HCT116 (cell line): Measurements from ENCODE around the gene SYNE2. TPM values are rescaled to one million over a fixed set of nuclear protein-coding genes. Genes with fewer than 3 reads are reported as not detected.

Experiments used
- ATAC-seq: fragments of 200-7000 bp; cut with Tn5 transposase; 2 replicates; pipeline ENCODE4 v1.9.1; 2020; ENCODE audit warnings: mild to moderate bottlenecking, moderate library complexity
- BruUV-seq: library from RNA; stranded (reverse); fragments of 400-500 nt; replicated peaks from 2 replicates; lab custom pipeline; 2021; lab: Mats Ljungman, UMichigan
- CTCF ChIA-PET: fragments of 300-600 bp; sonication (Branson Sonifier 250); formaldehyde crosslinking; loops from one replicate; lab custom pipeline; 2021; ENCODE audit warnings: antibody characterized with exemption; lab: Charles Lee
- POLR2A ChIA-PET: fragments of 300-600, 350-600 bp; sonication (Branson Sonifier 250); formaldehyde crosslinking; loops from one replicate; lab custom pipeline; 2021; ENCODE audit warnings: antibody characterized with exemption; lab: Charles Lee
- RAD21 ChIA-PET, 2 experiments: fragments of 300-600 bp; sonication (Branson Sonifier 250); formaldehyde crosslinking; loops; one replicate each; lab custom pipeline; 2023; ENCODE audit warnings: low total read pairs in 2 of 2; ENCODE audit not compliant: uncharacterized antibody in 2 of 2, unreplicated experiment in 2 of 2, low non-redundant PET in 1 of 2; lab: Charles Lee
- DNase-seq: peaks from one replicate; pipeline ENCODE4 v3.0.0-alpha.2; 2010; ENCODE audit warnings: low read depth, low spot score
- H2AFZ ChIP-seq: fragments of 200-600 bp; shearing (Covaris generic), sonication (generic); 2 replicates; pipeline ENCODE4 v1.6.1; 2017; ENCODE audit warnings: low read depth, mixed run types, mixed read lengths, antibody characterized with exemption, low read length; ENCODE audit not compliant: poor library complexity, severe bottlenecking
- H3K27ac ChIP-seq: 2 replicates; pipeline ENCODE4 v1.5.1; 2012; ENCODE audit warnings: low read depth, low read length
- H3K27me3 ChIP-seq: fragments of 200-600 bp; sonication (generic); 2 replicates; pipeline ENCODE4 v1.6.1; 2016; ENCODE audit warnings: mixed run types, low read length, mixed read lengths; ENCODE audit not compliant: insufficient read depth
- H3K36me3 ChIP-seq, 2 experiments: fragments of 200-500 bp in 1 of 2; fragments of 200-600 bp in 1 of 2; sonication (Bioruptor generic) in 1 of 2; sonication (generic) in 1 of 2; 2 replicates each; pipeline versions ENCODE4 v1.5.1 to v1.6.1; 2014 to 2016; ENCODE audit warnings: low read length in 2 of 2, inconsistent platforms in 1 of 2, mixed read lengths in 1 of 2, mixed run types in 1 of 2; ENCODE audit not compliant: insufficient read depth in 2 of 2, control insufficient read depth in 1 of 2
- H3K4me1 ChIP-seq, 2 experiments: fragments of 200-600 bp in 1 of 2; sonication (generic) in 1 of 2; 2 replicates each; pipeline versions ENCODE4 v1.5.1 to v1.6.1; 2012 to 2017; ENCODE audit warnings: low read length in 2 of 2, inconsistent platforms in 1 of 2, mild to moderate bottlenecking in 1 of 2, mixed read lengths in 1 of 2, mixed run types in 1 of 2, moderate library complexity in 1 of 2; ENCODE audit not compliant: insufficient read depth in 2 of 2, control insufficient read depth in 1 of 2
- H3K4me2 ChIP-seq: fragments of 200-600 bp; sonication (generic); 2 replicates; pipeline ENCODE4 v1.6.1; 2017; ENCODE audit warnings: mixed run types, low read length, mixed read lengths
- H3K4me3 ChIP-seq, 2 experiments: fragments of 200-600 bp in 1 of 2; sonication (generic) in 1 of 2; replicated peaks in 1 of 2; 2 replicates each; pipeline ENCODE4 v1.5.1; 2011 to 2016; ENCODE audit warnings: low read length in 2 of 2, control low read depth in 1 of 2, low read depth in 1 of 2, mild to moderate bottlenecking in 1 of 2, mixed read lengths in 1 of 2, mixed run types in 1 of 2
- H3K79me2 ChIP-seq: fragments of 200-600 bp; sonication (generic); 2 replicates; pipeline ENCODE4 v1.6.1; 2017; ENCODE audit warnings: mild to moderate bottlenecking, mixed run types, low read length, moderate library complexity, mixed read lengths; ENCODE audit not compliant: insufficient read depth
- H3K9ac ChIP-seq: fragments of 200-600 bp; sonication (generic); 2 replicates; pipeline ENCODE4 v1.6.1; 2016; ENCODE audit warnings: low read length, mixed read lengths
- H3K9me2 ChIP-seq: fragments of 200-600 bp; sonication (generic), shearing (Covaris generic); 2 replicates; pipeline ENCODE4 v1.6.1; 2017; ENCODE audit warnings: mixed run types, mild to moderate bottlenecking, moderate library complexity; ENCODE audit not compliant: insufficient read depth
- H3K9me3 ChIP-seq, 2 experiments: fragments of 200-500 bp in 1 of 2; fragments of 200-600 bp in 1 of 2; sonication (Bioruptor generic) in 1 of 2; sonication (generic) in 1 of 2; 2 replicates each; pipeline ENCODE4 v1.6.1; 2014 to 2017; ENCODE audit warnings: low read length in 2 of 2, mixed read lengths in 2 of 2, inconsistent platforms in 1 of 2, low read depth in 1 of 2, mild to moderate bottlenecking in 1 of 2, mixed run types in 1 of 2, moderate library complexity in 1 of 2; ENCODE audit not compliant: control insufficient read depth in 1 of 2, insufficient read depth in 1 of 2
- H4K20me1 ChIP-seq: fragments of 200-600 bp; sonication (generic), shearing (Covaris generic); 2 replicates; pipeline ENCODE4 v1.6.1; 2017; ENCODE audit warnings: mixed run types, mild to moderate bottlenecking, moderate library complexity; ENCODE audit not compliant: insufficient read depth
- CBX3 ChIP-seq: IDR thresholded peaks from 2 replicates; pipeline ENCODE4 v1.6.1; 2012; ENCODE audit warnings: low read depth
- EGR1 ChIP-seq: IDR thresholded peaks from 2 replicates; pipeline ENCODE4 v1.6.1; 2012; ENCODE audit warnings: low read depth
- ELF1 ChIP-seq: IDR thresholded peaks from 2 replicates; pipeline ENCODE4 v1.6.1; 2012; ENCODE audit warnings: low read depth, borderline replicate concordance
- EZH2phosphoT487 ChIP-seq: fragments of 200-600 bp; IDR thresholded peaks from 2 replicates; pipeline ENCODE4 v1.6.1; 2018; ENCODE audit warnings: antibody characterized with exemption, borderline replicate concordance
- FOSL1 ChIP-seq: IDR thresholded peaks from 2 replicates; pipeline ENCODE4 v1.6.1; 2012; ENCODE audit warnings: low read depth
- POLR2A ChIP-seq: IDR thresholded peaks from 2 replicates; pipeline ENCODE4 v1.7.0; 2011; ENCODE audit warnings: borderline replicate concordance; ENCODE audit not compliant: insufficient read depth, insufficient read length; ENCODE audit errors: extremely low read depth
- SP1 ChIP-seq: IDR thresholded peaks from 2 replicates; pipeline ENCODE4 v1.6.1; 2012; ENCODE audit warnings: low read depth
- SRF ChIP-seq: IDR thresholded peaks from 2 replicates; pipeline ENCODE4 v1.6.1; 2012; ENCODE audit warnings: low read depth
- YY1 ChIP-seq: IDR thresholded peaks from 2 replicates; pipeline ENCODE4 v1.6.1; 2011; ENCODE audit warnings: low read length, low read depth, moderate library complexity, mild to moderate bottlenecking; ENCODE audit not compliant: insufficient replicate concordance; ENCODE audit errors: extremely low read depth
- ZFX ChIP-seq: fragments of 450-650 bp; IDR thresholded peaks from 2 replicates; pipeline ENCODE4 v1.6.1; 2017
- intact Hi-C: fragments of 100-400 bp; cut with micrococcal nuclease; formaldehyde crosslinking; loops from 2 replicates; pipeline ENCODE4 v1.10.0; 2022
- total RNA-seq: library from RNA; stranded (reverse); gene quantifications from one replicate; pipeline ENCODE4 v1.2.1, GENCODE V29; 2021; ENCODE audit not compliant: unreplicated experiment
- TF ChIP-seq, protein P1 (sequence below): IDR thresholded peaks from 2 replicates; pipeline ENCODE4 v1.6.1; 2012
- TF ChIP-seq, protein P2 (sequence below), 3 experiments: fragments of 200-600 bp in 1 of 3; sonication (generic) in 1 of 3; IDR thresholded peaks in 2 of 3; conservative IDR thresholded peaks in 1 of 3; 2 replicates each; pipeline ENCODE4 v1.5.1; 2012 to 2017; ENCODE audit warnings: low read depth in 2 of 3, low read length in 2 of 3, antibody characterized with exemption in 1 of 3, borderline replicate concordance in 1 of 3, control low read depth in 1 of 3, mild to moderate bottlenecking in 1 of 3, mixed read lengths in 1 of 3, mixed run types in 1 of 3, moderate library complexity in 1 of 3; ENCODE audit not compliant: insufficient read depth in 1 of 3

The SYNE2 gene
- total RNA-seq, 1 experiment from 2014 or later = 28.8 TPM

DNA sequence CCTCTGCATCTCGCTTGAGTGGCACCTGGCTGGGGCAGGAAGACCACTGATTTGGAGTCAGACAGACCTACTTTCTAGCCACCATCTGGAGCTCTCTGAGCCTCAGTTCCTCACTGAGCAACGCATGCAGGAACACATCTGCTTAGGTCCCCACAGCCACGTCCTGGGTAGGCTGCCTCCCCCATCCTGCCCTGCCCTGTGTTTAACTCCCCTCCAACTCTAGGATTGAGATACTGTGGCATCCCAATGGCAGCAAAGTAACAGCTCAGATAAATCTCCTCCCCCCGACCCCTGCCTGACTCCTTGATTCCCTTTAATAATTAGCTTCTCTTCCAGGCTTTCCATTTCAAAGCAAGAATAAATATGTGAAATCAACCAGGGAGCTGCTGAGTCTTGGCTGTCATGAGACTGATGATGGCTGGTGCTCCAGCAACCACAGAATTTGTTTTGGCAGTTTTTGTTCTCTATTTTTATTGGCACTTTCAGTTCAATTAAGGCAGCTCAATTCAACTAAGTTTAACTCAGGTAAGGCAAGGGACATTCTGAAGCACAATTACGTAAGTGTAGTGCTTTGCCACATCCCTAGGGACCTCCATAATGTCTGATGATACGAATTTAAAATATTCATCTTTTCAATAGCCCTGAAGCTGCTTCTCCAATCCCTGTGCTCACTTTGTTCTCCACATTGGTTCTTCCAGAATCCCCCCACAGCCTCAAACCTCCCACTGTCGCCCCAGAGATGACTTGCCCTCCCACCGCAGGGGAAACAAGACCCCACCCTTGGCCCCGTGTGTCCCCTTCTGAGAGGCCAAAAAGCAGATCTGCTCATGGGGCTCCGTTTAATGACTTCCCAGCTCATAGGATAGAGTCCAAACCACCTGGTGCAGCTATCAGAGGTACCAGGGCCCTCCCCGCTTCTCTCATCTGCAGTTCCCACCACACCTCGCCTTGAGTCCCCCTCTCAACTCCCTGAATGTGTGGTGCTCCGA is 383.1 kb downstream of the SYNE2 start:
- RAD21 ChIA-PET = no interaction called here
- Histone ChIP-seq H3K9me3 (no peaks in the 10 kb centered on the region), H3K27ac (no peak overlapping the region), H4K20me1 (no peaks in the 10 kb centered on the region), H2AFZ (no peak overlapping the region), H3K27me3 (no peaks in the 10 kb centered on the region), H3K4me3 (no peak overlapping the region), H3K9me2 (no peaks in the 10 kb centered on the region), H3K4me2 (no peak overlapping the region), H3K4me1 (no peaks in the 10 kb centered on the region), H3K79me2 (no peaks in the 10 kb centered on the region), H3K9ac (no peak overlapping the region), H3K36me3 (no peaks in the 10 kb centered on the region)
- no peak for ATAC-seq
- CTCF ChIA-PET = no interaction called here
- TF ChIP-seq ELF1 (no peak), SP1 (no peak), ZFX (no peak), CBX3 (no peak), YY1 (no peak), FOSL1 (no peak), EZH2phosphoT487 (no peak), POLR2A (no peak), SRF (no peak), EGR1 (no peak)
- TF ChIP-seq, protein P1, sequence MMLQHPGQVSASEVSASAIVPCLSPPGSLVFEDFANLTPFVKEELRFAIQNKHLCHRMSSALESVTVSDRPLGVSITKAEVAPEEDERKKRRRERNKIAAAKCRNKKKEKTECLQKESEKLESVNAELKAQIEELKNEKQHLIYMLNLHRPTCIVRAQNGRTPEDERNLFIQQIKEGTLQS = no peak
- TF ChIP-seq, protein P2, sequence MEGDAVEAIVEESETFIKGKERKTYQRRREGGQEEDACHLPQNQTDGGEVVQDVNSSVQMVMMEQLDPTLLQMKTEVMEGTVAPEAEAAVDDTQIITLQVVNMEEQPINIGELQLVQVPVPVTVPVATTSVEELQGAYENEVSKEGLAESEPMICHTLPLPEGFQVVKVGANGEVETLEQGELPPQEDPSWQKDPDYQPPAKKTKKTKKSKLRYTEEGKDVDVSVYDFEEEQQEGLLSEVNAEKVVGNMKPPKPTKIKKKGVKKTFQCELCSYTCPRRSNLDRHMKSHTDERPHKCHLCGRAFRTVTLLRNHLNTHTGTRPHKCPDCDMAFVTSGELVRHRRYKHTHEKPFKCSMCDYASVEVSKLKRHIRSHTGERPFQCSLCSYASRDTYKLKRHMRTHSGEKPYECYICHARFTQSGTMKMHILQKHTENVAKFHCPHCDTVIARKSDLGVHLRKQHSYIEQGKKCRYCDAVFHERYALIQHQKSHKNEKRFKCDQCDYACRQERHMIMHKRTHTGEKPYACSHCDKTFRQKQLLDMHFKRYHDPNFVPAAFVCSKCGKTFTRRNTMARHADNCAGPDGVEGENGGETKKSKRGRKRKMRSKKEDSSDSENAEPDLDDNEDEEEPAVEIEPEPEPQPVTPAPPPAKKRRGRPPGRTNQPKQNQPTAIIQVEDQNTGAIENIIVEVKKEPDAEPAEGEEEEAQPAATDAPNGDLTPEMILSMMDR (IDR thresholded peaks at IDR 0.05 in 2 of 3, conservative IDR thresholded peaks at IDR 0.05 in 1 of 3; ENCODE audit: borderline replicate concordance in 1 of 3, insufficient read depth in 1 of 3, low read depth in 2 of 3, low read length in 2 of 3) = no peak
- DNase-seq = no peak
- BruUV-seq = no TSS peak
- intact Hi-C loops = no loop called here
- POLR2A ChIA-PET = no interaction called here
